ENCODE results near the gene TRMT6.

Gene TRMT6, protein sequence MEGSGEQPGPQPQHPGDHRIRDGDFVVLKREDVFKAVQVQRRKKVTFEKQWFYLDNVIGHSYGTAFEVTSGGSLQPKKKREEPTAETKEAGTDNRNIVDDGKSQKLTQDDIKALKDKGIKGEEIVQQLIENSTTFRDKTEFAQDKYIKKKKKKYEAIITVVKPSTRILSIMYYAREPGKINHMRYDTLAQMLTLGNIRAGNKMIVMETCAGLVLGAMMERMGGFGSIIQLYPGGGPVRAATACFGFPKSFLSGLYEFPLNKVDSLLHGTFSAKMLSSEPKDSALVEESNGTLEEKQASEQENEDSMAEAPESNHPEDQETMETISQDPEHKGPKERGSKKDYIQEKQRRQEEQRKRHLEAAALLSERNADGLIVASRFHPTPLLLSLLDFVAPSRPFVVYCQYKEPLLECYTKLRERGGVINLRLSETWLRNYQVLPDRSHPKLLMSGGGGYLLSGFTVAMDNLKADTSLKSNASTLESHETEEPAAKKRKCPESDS

DNA sequence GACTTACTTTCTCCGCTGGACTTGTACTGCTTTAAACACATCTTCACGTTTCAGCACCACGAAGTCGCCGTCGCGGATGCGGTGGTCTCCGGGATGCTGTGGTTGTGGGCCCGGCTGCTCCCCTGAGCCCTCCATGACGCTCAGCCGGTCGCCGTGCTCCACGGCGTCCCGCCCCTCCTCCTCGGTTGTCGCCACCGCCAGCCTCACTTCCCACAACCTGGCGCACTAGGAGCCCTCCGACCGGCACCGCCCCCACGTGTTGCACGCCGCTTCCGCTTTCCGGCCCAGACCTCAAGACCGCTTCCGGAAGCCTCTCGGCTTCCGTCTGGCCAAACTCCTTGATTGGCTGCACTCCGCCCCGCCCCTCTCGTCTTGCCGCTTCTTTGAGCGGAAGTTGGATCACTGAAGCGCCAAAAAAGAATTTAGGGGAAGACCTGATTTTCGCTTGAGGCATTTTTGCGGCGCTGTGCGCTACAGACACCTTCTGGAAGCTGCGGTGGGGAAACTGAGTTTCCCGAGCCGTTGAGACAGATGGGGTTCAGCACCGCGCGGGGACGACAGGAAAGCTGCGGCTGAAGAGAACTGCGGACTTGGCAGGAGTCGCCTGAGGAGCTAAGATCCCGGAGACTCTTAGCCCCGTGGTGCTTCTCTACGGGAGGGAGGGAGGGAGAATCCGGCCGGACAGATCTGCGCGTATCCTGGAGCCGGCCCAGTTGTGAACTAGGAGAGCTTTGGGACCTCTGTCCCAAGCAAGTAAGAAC lies at the start of gene TRMT6, which contains the start of gene MCM8:
Gene TRMT6 (minus strand): TSS at position 263 of the 761 bp plus-strand sequence. CDS start 128 bp downstream, at position 135.
Gene MCM8 (plus strand): TSS at position 382 of the 761 bp plus-strand sequence. CDS start 1,364 bp downstream, outside the sequence.
- peak; percentile 96 for DNase-seq

DNA sequence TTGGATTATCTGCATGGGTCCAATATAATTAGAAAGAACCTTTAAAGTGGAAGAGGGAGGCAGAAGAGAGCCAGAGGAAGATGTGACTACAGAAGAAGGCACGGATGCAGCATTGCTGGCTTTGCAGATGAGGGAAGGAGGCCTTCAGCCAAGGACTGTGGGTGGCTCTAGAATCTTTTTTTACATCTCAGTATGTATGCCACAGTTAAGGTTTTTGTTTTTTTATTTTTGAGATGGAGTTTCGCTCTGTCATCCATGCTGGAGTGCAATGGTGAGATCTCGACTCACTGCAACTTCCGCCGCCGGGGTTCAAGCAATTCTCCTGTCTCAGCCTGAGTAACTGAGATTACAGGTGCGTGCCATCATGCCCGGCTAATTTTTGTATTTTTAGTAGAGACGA lies 49.5 kb upstream of the TRMT6 start:
- DNase-seq, result no peak

- no peak for DNase-seq
Measured at GRCh38 chr20:5996765-5997164, 46.4 kb upstream of the TRMT6 start.

DNA sequence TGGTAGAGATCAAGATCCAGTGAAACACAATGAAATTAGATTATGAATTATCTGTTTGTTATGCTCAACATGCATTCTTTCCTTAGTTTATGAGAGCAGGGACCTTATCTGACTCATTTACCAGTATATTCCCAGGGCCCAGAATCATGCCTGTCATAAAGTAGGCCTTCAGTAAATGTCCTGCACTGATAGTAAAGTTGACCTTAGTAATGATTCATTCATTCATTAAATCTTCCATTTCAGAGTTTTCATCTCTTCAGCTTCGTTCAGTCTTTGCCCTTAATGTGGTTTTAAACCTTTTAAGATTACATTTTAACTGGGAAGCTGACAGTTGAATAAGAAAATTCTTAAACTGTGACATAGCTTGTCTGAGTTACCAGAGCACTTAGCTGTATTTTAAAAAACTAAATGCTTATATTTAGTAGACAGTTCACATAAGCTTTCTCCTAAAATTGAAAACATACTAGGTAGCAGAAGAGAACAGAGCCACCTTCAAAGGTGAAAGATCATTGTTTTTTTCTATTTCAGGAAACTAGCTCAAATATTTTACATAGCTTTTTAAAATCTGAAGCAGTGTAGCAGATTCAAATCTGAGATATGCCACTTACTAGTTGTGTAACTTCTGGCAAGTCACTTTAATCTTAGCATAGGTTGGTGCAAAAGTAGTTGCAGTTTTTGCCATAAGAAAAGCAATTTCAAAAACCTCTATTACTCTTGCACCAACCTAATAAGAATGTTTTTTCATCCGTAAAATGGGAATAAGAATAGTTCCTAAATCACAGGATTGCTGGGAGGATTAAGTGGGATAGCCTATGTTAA lies 41.5 kb upstream of the TRMT6 start:
- peak; percentile 23 for DNase-seq

DNA sequence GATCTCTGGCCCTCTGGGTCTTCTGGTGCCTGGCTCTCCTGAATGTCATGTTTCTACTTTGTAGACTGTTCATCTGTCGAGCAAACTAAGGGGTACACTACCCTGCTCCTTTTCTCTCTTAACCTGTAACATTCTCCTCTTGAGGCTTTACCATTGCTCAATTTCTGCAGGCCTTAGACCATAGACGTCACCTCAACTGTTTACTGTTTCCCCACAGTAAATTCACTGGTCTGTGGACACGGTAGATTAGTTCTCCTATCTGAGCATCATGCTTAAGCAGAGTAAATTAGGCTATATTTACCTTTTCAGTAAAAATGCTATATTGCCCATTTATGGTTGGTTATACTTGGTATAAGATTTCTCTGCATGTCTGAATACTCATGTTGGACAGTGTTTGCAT lies 40.6 kb upstream of the TRMT6 start:
- no peak for DNase-seq

DNA sequence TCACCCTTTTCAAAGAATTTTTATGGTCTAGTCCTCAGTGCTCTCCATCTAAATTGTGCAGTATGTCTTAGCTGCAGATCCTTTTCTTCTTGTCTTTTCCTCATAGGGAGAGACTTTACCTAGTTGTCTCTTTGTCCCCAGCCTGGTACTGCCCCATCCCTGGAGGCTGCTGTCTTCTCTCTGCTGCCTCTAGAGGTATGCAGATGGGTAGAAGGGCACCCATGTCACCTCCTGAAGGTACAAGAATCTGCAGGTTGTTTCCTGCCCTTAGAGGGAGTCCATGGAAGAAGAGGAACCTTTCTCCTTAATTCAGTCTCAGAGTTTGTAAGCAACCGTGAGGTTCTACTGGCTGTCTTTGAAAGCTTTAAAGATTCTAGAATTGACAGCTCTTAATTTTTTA lies 39.2 kb upstream of the TRMT6 start:
- no peak for DNase-seq

DNA sequence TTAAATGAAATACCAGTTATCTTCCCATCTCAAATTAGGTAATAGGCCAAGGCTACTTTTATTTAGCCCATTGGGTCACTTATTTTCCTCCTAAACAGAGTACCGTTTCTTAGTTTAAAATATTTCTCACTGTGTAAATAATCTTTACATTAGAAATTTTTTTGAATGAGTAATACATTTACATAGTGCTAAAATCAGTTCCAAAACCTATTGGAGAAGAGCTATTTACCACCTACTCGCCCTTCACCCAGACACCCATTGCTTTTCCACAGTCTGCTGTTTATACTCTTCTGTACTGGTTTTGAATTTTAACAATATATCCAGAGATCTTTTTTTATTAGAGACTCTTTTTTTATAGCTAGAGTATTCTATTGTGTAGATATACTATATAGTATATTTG lies 37.0 kb upstream of the TRMT6 start:
- DNase-seq, result no peak

DNA sequence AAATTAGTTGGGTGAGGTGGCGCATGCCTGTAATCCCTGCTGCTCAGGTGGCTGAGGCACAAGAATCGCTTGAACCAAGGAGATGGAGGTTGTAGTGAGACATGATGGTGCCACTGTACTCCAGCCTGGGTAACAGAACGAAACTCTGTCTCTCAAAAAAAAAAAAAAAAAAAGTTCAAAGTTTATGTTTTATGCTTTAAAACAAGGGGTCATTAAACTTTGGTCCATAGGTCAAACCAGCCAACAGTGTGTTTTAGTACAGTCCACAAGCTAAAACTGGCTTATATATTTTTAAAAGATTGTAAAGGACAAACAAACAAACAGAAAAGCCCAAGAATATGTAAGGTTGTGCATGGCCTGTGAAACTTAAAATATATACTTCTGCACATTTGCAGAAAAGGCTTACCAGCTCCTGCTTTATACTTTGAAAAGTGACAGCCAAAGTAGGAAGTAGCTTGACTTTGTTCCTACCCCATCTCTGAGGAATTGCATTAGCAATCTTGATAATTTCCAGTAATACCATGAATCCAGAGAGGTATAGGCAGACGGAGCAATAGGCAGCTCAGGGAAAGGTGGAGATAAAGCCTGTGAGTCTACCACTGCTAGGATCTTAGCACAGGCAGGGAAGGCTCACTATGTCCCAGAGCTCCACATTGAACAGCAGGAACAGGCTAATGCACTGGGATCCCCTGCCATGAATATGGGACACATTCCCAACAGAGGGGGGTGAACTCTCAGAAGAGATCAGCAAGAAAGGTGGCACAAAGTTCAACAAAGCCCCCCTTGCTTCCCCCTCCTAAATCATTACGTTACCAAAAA lies 30.6 kb upstream of the TRMT6 start:
- DNase-seq, result no peak

DNA sequence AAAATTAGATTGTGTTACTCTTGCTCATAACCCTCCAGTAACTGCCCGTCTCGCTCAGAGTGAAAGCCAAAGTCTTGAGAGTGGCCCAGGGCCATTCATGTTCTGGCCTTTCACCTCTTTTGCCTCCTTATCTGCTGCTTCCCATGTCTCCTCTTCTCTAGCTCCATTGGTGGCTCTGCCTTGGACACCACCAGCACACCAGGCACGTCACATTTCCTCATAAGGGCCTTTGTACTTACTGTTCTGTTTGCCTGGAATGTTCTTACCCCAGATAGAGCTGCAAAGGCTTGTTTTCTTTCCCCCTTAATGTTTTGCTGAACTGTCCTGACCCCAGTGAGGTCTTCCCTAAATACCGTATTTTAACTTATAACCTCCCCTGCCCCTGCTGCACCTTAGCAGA lies 29.5 kb upstream of the TRMT6 start:
- DNase-seq, result no peak

GRCh38 chr20:5977975-5978374 lies 27.6 kb upstream of the TRMT6 start:
- no peak for DNase-seq

- DNase-seq, result no peak
Measured at GRCh38 chr20:5977223-5977622, 26.9 kb upstream of the TRMT6 start.

DNA sequence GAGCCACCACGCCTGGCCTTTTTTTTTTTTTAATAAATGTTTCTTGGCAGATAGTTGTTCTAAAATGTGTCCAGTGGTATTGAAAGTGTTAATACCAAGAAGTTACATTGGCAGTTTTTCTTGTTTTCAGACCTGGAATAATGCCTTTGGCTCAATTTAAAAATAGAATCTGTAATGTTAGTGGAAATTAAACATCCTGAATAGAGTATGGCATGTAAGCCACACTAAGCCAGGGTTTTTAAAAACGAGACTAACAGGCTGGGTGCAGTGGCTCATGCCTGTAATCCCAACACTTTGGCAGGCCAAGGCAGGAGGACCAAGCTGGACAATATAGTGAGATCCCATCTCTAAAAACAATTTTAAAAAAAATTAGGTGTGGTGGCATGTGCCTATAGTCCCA lies 25.4 kb upstream of the TRMT6 start:
- no peak for DNase-seq

DNA sequence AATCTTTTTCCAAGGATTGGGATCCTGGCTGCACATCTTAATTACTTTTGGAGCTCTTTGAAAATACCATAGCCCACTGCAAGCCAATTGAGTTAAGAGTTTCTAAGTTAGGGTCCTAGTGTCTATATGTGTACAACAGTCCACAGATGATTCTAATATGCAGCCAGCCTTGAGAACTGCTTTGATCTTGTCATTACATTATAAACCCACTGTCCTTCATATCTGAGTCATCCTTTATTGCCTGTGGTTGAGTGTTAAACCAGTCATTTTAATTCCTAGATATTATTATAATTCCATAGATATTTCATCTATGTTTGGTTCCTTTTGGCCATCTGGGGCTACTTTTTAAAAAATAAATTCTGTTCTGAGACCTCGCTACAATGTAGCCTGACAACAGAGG lies 24.2 kb upstream of the TRMT6 start:
- DNase-seq, result no peak

DNA sequence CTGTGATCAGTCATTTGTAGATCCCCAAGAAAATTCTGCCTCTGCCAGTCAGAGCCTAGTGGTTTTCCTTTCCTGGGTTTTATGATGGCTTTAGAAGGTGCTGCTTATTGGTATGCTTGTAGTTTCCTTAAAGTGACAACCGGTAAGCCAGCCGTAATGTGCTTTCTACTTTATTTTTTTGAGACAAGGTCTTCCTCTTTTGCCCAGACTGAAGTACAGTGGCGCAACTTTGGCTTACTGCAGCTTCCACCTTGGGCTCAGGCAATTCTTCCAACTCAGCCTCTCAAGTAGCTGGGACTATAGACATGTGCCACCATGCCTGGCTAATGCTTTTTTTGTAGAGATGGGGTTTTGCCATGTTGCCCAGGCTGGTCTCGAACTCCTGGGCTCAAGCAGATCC lies 23.6 kb upstream of the TRMT6 start:
- no peak for DNase-seq

GRCh38 chr20:5973172-5973571 lies 22.8 kb upstream of the TRMT6 start:
- DNase-seq, result peak; percentile 22

GRCh38 chr20:5971203-5971602 lies 20.9 kb upstream of the TRMT6 start:
- no peak for DNase-seq

DNA sequence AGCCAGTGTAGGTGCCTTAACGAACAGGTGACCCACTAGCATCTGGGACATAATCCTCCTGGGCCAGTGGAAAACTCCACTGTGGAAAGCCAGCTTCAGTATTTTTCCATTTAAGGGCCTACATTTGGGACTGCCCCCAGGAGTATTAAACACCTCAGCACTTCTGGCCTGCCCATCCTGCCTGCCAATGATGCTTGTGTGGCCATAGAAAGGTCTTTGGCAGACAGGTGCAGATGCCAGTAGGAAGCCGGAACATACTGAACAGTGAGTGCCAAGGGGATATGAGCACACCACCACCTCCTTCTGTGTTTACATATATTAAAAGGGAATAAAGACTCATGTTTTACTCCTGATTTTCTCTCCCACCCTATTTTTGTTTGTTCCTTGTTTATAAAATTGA lies 20.0 kb upstream of the TRMT6 start:
- no peak for DNase-seq

DNA sequence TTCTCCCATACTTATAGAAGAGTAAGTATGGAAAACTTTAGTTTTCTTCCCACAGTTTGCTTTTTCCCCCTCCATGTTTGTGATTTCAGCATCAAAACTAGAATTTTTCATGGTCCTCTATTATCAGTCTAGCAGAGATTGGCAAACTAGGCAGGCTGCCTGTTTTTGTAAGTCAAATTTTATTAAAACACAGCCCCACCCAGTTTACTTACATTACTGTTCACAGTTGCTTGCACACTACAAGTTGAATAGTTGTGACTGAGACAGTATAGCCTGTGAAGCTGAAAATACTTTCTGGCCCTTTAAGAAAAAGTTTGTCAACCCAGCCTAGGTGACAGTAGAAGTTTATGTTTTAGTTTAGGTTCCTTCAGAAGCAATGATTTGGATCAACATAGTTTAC lies 19.6 kb upstream of the TRMT6 start:
- no peak for DNase-seq

DNA sequence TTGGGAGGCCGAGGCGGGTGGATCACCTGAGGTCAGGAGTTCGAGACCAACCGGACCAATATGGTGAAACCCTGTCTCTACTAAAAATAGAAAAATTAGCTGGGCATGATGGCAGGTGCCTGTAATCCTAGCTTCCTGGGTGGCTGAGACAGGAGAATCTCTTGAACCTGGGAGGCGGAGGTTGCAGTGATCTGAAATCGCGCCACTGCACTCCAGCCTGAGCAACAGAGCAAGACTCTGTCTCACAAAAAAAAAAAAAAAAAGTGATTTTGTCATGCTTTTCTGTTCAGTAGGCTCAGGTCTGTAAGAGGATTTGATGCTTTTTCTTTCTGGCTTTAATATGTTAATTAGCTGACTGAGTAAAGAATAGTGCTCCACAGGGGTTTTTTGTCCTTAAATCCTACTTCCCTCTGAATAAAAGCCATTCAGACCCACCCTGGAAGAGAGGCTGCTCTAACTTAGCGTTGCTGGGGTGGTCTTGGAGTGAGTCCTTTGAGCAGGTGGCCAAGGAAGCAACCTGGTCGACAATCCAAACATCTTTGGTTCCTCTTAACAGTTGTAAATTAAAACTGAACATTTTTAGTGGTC lies 19.1 kb upstream of the TRMT6 start:
- DNase-seq, result no peak

DNA sequence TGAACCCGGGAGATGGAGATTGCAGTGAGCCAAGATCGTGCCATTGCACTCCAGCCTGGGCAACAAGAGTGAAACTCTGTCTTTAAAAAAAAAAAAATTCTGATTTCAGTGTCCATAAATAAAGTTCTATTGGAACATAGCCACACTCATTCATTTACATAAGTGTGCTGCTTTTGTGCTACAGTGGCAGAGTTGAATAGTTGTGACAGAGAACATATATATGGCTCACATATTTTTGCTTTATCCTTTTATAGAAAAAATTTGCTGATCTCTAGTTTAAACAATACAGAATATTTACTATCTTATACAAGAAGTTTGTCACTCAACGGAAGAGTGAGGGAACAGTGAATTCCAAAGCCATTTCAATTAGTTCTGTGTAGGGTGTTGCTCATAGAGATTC lies 18.1 kb upstream of the TRMT6 start:
- DNase-seq, result no peak

DNA sequence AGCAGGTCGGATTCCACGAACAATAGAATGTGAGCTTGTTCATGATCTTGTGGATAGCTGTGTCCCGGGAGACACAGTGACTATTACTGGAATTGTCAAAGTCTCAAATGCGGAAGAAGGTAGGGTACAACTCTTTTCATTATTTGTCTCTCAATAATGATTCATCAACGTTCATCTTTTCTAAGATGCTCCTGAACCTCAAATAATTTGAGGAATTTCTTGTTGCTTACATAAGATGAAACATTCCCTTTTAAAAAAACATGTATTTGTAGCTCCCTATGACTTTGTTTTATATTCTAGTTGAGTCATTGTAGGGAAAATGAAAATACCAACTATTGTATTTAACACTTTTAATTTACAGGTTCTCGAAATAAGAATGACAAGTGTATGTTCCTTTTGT lies 17.1 kb upstream of the TRMT6 start:
- DNase-seq, result no peak

- no peak for DNase-seq
Measured at GRCh38 chr20:5949943-5950270, 426 bp downstream of the TRMT6 start.

Measured in fibroblast of skin of right biceps (primary cell).